SK-N-SH (cell line): ENCODE results near the gene PCNX4.

ENCODE experiments used
- EP300 ChIP-seq, 2 experiments: IDR thresholded peaks; 2 replicates each; pipeline versions ENCODE4 v1.4.0 to v1.6.1; 2012; ENCODE audit warnings: borderline replicate concordance in 1 of 2, low read depth in 1 of 2, low read length in 1 of 2
- RXRA ChIP-seq: IDR thresholded peaks from 2 replicates; pipeline ENCODE4 v1.4.0; 2012; ENCODE audit warnings: low read depth, mild to moderate bottlenecking, borderline replicate concordance
- TAF1 ChIP-seq: IDR thresholded peaks from 2 replicates; pipeline ENCODE4 v1.6.1; 2012; ENCODE audit warnings: low read depth, mild to moderate bottlenecking, low read length, moderate library complexity, borderline replicate concordance
- TF ChIP-seq, protein P1 (sequence below): fragments of 200-600 bp; sonication (generic); IDR thresholded peaks from 2 replicates; pipeline ENCODE4 v1.6.1; 2017; ENCODE audit warnings: antibody characterized with exemption, mild to moderate bottlenecking, moderate library complexity

- no peak for TF ChIP-seq EP300 (IDR thresholded peaks at IDR 0.05; ENCODE audit: borderline replicate concordance in 1 of 2, low read depth in 1 of 2, low read length in 1 of 2)
- TF ChIP-seq TAF1: no peak
- TF ChIP-seq, protein P1, sequence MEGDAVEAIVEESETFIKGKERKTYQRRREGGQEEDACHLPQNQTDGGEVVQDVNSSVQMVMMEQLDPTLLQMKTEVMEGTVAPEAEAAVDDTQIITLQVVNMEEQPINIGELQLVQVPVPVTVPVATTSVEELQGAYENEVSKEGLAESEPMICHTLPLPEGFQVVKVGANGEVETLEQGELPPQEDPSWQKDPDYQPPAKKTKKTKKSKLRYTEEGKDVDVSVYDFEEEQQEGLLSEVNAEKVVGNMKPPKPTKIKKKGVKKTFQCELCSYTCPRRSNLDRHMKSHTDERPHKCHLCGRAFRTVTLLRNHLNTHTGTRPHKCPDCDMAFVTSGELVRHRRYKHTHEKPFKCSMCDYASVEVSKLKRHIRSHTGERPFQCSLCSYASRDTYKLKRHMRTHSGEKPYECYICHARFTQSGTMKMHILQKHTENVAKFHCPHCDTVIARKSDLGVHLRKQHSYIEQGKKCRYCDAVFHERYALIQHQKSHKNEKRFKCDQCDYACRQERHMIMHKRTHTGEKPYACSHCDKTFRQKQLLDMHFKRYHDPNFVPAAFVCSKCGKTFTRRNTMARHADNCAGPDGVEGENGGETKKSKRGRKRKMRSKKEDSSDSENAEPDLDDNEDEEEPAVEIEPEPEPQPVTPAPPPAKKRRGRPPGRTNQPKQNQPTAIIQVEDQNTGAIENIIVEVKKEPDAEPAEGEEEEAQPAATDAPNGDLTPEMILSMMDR: no peak
- TF ChIP-seq RXRA: no peak
Measured at GRCh38 chr14:60217713-60218112, 126.0 kb downstream of the PCNX4 start.
